ENCODE measurements around the gene JADE3.

GRCh38 chrX:47097018-47097417 lies 184.8 kb downstream of the JADE3 start:
- TF ChIP-seq YY1 (IDR thresholded peaks at IDR 0.05; ENCODE audit: insufficient read depth, insufficient read length) (no peak), ZNF274 (IDR thresholded peaks at IDR 0.05; ENCODE audit: low read depth, low read length) (no peak)
